GM23248 (cell line): ENCODE data around the gene NACC2. TPM values are rescaled to one million over a fixed set of nuclear protein-coding genes. Genes with fewer than 3 reads are reported as not detected.

Experiments
- DNase-seq: peaks from one replicate; pipeline ENCODE4 v3.0.0-alpha.2; 2015
- H2AFZ ChIP-seq: fragments of 200-600 bp; sonication (generic); 2 replicates; pipeline ENCODE4 v1.6.1; 2016; ENCODE audit warnings: antibody characterized with exemption
- H3F3A ChIP-seq: fragments of 200-600 bp; sonication (generic); 2 replicates; pipeline ENCODE4 v1.6.1; 2016; ENCODE audit warnings: mild to moderate bottlenecking, antibody characterized with exemption, mixed run types; ENCODE audit not compliant: insufficient read depth
- H3K27ac ChIP-seq: fragments of 200-600 bp; sonication (generic); 2 replicates; pipeline ENCODE4 v1.5.1; 2016; ENCODE audit warnings: mild to moderate bottlenecking
- H3K27me3 ChIP-seq: fragments of 200-600 bp; sonication (generic); replicated peaks from 2 replicates; pipeline ENCODE4 v1.6.1; 2016; ENCODE audit warnings: mild to moderate bottlenecking; ENCODE audit not compliant: insufficient read depth
- H3K36me3 ChIP-seq: fragments of 200-600 bp; sonication (generic); 2 replicates; pipeline ENCODE4 v1.6.1; 2016; ENCODE audit warnings: low read depth, mild to moderate bottlenecking
- H3K4me1 ChIP-seq: fragments of 200-600 bp; sonication (generic); 2 replicates; pipeline ENCODE4 v1.6.1; 2016; ENCODE audit warnings: mild to moderate bottlenecking; ENCODE audit not compliant: insufficient read depth
- H3K4me2 ChIP-seq: fragments of 200-600 bp; sonication (generic); one replicate; pipeline ENCODE4 v1.6.1; 2016; ENCODE audit warnings: mild to moderate bottlenecking; ENCODE audit not compliant: unreplicated experiment
- H3K4me3 ChIP-seq: fragments of 200-600 bp; sonication (generic); 2 replicates; pipeline ENCODE4 v1.5.1; 2016; ENCODE audit warnings: mild to moderate bottlenecking
- H3K79me2 ChIP-seq: fragments of 200-600 bp; sonication (generic); 2 replicates; pipeline ENCODE4 v1.6.1; 2016; ENCODE audit warnings: mild to moderate bottlenecking; ENCODE audit not compliant: insufficient read depth
- H3K9ac ChIP-seq: fragments of 200-600 bp; sonication (generic); 2 replicates; pipeline ENCODE4 v1.6.1; 2016; ENCODE audit warnings: mild to moderate bottlenecking
- H3K9me2 ChIP-seq: fragments of 200-600 bp; sonication (generic); 2 replicates; pipeline ENCODE4 v1.6.1; 2016; ENCODE audit warnings: mixed run types, mild to moderate bottlenecking, moderate library complexity; ENCODE audit not compliant: insufficient read depth
- H3K9me3 ChIP-seq: fragments of 200-600 bp; sonication (generic); one replicate; pipeline ENCODE4 v1.6.1; 2017; ENCODE audit warnings: low read depth
- H4K20me1 ChIP-seq: fragments of 200-600 bp; sonication (generic); 2 replicates; pipeline ENCODE4 v1.6.0; 2016; ENCODE audit not compliant: insufficient read depth
- EZH2 ChIP-seq: fragments of 200-600 bp; sonication (generic); IDR thresholded peaks from 2 replicates; pipeline ENCODE4 v1.6.1; 2018; ENCODE audit warnings: antibody characterized with exemption, mild to moderate bottlenecking; ENCODE audit not compliant: insufficient read depth, poor library complexity, severe bottlenecking
- EZH2phosphoT487 ChIP-seq: fragments of 200-600 bp; sonication (generic); IDR thresholded peaks from 2 replicates; pipeline ENCODE4 v1.6.1; 2018; ENCODE audit warnings: antibody characterized with exemption, moderate library complexity, mild to moderate bottlenecking, low read depth; ENCODE audit not compliant: insufficient read depth
- WGBS, 2 experiments: methylation state at CpG; one replicate each; pipeline ENCODE4 v1.1.6; 2015 to 2017; ENCODE audit warnings: low lambda C conversion rate in 2 of 2, low coverage in 1 of 2; ENCODE audit errors: missing lambda C conversion rate in 2 of 2; 5-methylcytosine and 5-hydroxymethylcytosine counted together
- in situ Hi-C: fragments of 300-500 bp; cut with MboI; formaldehyde crosslinking; loops from 2 replicates; pipeline ENCODE4 v1.15.0; 2020
- polyA plus RNA-seq: library from polyadenylated mRNA; unstranded; fragments of >200 nt; fragmentation: Nextera tagmentation; extraction: Ambion mirVana; gene quantifications from 2 replicates; pipeline ENCODE4 v1.2.1, GENCODE V29; 2016
- total RNA-seq: library from RNA; depleted of rRNA; stranded (reverse); fragments of >200 nt; shearing (Covaris generic); gene quantifications from 2 replicates; pipeline ENCODE4 v1.2.3, GENCODE V29; 2014

Gene NACC2
- total and polyA plus RNA-seq, 2 experiments from 2014 or later, result 5.3 to 30.7 TPM

DNA sequence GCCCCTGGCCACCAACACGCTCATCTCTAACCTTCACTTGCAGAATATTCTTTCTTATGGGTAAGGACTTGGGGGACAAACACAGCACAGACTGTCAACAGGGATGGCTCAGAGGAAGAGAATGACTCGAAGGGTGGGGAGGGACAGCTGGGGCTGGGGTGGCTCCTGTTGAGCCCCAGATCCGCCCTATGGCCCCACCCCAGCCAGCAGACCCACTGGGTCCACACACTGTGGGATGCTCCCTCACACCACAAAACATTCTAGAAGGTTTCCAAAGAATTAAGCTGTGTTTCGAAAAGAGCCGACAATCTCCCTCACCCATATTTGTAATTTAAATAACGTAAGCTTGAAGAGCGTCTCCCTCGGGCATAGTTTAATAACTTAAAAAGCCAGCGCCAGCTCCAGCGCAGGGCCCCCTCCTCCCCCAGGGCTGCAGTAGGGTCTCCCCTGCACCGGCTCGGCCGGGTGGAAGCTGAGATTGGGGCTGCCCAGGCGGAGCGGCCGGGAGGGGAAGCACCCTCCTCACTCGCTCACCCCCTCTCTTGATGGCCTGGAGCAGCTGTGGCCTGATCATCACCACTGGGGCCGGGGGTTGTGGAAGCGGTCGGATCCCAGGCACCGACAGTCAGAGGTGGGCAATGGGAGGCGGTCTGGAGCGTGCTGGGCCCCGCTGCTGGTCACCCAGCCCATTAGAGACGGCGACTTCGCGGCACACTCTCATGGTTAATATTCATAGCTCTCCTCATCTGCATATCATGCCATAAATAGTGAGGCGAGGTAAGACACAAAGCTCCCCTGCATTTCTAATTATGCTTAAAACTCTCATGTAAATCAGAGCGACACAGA lies 37.6 kb downstream of the NACC2 start:
- H3K36me3 ChIP-seq, result no peaks in the 10 kb centered on the region
- in situ Hi-C loops, result no loop called here
- H3K9me3 ChIP-seq, result no peaks in the 10 kb centered on the region
- H3K27me3 ChIP-seq, result no peaks in the 10 kb centered on the region
- H3K4me1 ChIP-seq, result peaks cover 13% of the 10 kb centered on the region
- no peak overlapping the region for H3K4me3 ChIP-seq
- H3F3A ChIP-seq, result no peaks in the 10 kb centered on the region
- H2AFZ ChIP-seq, result no peak overlapping the region
- H3K4me2 ChIP-seq, result no peak overlapping the region
- no peaks in the 10 kb centered on the region for H3K9me2 ChIP-seq
- H3K79me2 ChIP-seq, result peaks cover 98% of the 10 kb centered on the region
- no peak overlapping the region for H3K27ac ChIP-seq
- H3K9ac ChIP-seq, result no peak overlapping the region
- no peak for TF ChIP-seq EZH2phosphoT487
- TF ChIP-seq EZH2, result no peak
- H4K20me1 ChIP-seq, result peaks cover 3% of the 10 kb centered on the region; the same call in 1 of the 2 replicates
- no peak for DNase-seq
- 96 to 98% methylated on average over 23 to 30 of the region's 30 CpGs for WGBS, 2 experiments

DNA sequence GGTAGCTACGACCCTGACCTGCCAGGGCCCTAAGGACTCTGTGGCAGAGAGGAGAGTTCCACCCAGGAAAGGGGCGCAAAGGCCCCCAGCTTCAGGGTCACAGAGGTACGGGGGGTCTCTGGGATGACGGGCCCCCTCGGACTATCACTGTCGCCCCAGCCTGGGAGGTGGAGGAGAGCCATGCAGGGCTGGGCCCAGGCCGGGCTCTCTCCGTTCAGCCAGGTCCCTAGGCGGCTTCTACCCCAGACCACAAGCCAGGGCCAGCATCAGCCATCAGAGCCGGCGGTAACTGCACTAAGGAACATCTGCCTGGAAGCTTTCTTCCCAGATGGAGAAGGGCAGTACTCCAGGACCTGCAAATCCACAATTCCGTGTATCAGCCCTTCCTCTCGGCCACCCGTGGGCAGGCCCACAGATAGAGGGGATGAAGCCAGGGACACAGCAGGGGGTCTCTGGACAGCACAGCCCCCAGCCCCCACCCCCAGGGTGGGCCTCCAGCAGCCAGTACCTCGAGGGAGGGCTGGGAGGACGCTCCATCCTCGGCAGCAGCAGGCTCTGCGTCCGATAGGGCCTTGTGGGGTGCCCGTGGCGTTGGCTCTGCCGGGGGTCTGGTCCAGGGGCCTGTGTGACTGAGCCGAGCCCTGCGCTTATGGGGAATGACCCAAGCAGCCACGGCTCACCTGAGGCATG lies 38.4 kb downstream of the NACC2 start:
- in situ Hi-C loops, result no loop called here
- WGBS, 2 experiments, result 96% methylated on average over 24 of the region's 25 CpGs

DNA sequence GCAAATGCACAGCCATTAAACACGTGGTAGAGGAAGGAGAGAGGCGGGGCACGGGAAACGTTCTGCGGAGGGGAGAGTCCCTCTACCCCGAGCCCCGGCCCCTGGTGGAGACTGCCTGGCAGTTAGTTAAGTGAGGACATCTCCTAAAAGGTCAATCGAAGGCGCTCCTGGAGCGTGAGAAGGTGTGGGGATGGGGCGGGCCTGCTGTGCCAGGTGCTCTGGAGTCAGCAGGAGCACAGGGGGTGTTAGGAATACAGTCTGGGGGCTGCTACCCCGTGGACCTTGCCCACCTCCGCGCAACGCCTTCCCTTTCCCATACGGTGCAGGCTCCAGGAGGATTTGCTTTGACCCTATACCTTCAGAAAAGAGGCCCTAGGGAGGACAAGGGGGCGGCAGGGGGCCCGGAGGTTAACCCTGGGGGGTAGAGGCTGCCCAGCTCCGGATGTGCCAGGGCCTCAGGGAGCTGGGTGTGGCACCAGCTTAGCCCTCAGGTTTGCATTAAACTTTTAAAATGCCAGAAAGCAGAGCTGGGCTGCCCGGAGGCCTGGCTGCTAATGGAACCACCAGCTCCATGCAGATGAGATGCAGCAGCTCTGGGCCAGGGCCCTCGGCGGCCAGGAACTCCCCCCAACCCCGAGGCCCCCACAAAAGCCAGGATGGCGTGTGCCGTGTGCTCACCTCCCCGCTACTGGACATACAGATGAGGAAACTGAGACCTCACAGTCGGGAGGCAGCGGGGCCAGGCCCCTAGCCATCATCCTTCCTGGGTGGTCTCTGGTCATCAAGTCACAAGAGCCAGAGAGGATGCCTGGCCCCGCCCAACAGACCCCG lies 39.2 kb downstream of the NACC2 start:
- DNase-seq, result no peak
- Histone ChIP-seq H3K27ac (no peak overlapping the region), H3K4me3 (no peak overlapping the region), H3K9me3 (no peaks in the 10 kb centered on the region), H3K36me3 (no peaks in the 10 kb centered on the region), H3K4me2 (no peak overlapping the region), H2AFZ (no peak overlapping the region), H3K4me1 (peaks cover 20% of the 10 kb centered on the region), H4K20me1 (no peaks in the 10 kb centered on the region), H3K9me2 (no peaks in the 10 kb centered on the region), H3K27me3 (no peaks in the 10 kb centered on the region), H3K79me2 (peaks cover 87% of the 10 kb centered on the region), H3F3A (no peaks in the 10 kb centered on the region), H3K9ac (no peak overlapping the region)
- no peak for TF ChIP-seq EZH2
- 87 to 88% methylated on average over 30 of the region's 30 CpGs for WGBS, 2 experiments
- in situ Hi-C loops, result no loop called here

More for the DNA sequence above, 38.4 kb downstream of the NACC2 start:
- TF ChIP-seq EZH2 (no peak), EZH2phosphoT487 (no peak)
- Histone ChIP-seq H3K79me2 (peaks cover 90% of the 10 kb centered on the region), H3K36me3 (no peaks in the 10 kb centered on the region), H3K4me2 (no peak overlapping the region), H3K27me3 (no peaks in the 10 kb centered on the region), H3K27ac (no peak overlapping the region), H3K9ac (no peak overlapping the region), H3K9me2 (no peaks in the 10 kb centered on the region), H3F3A (no peaks in the 10 kb centered on the region), H2AFZ (no peak overlapping the region), H3K4me3 (no peak overlapping the region), H4K20me1 (no peaks in the 10 kb centered on the region), H3K9me3 (no peaks in the 10 kb centered on the region), H3K4me1 (peaks cover 16% of the 10 kb centered on the region)
- DNase-seq, result no peak
